A549 (cell line): Measurements from ENCODE around the gene TUFM. TPM values are rescaled to one million over a fixed set of nuclear protein-coding genes. Genes with fewer than 3 reads are reported as not detected.
"Not testable (repeated sequence)": the region's sequence is repeated elsewhere in the genome, so short reads cannot be mapped to it uniquely, and the experiment has no call there.

ENCODE experiments used
- ATAC-seq, 2 experiments: fragments of 200-7000 bp in 1 of 2; fragments of >200 bp in 1 of 2; cut with Nextera tagmentation in 1 of 2; cut with Tn5 transposase in 1 of 2; 3 replicates each; pipeline versions ENCODE4 v1.8.0 to v1.9.1; 2018 to 2020; ENCODE audit warnings: mild to moderate bottlenecking in 1 of 2, moderate library complexity in 1 of 2
- CTCF ChIA-PET: fragments of 300-600 bp; sonication (Branson Sonifier 250); formaldehyde crosslinking; extraction: SDS; loops from one replicate; lab custom pipeline; 2021; ENCODE audit warnings: antibody characterized with exemption, inconsistent platforms; lab: Yijun Ruan, JAX
- POLR2A ChIA-PET: fragments of 350-600 bp; formaldehyde crosslinking; extraction: SDS; loops from one replicate; lab custom pipeline; 2021; ENCODE audit warnings: antibody characterized with exemption, inconsistent platforms; lab: Yijun Ruan, JAX
- DNase-seq, 2 experiments: peaks; one replicate each; pipeline versions ENCODE4 v3.0.0 to v3.0.0-alpha.2; 2011 to 2016; ENCODE audit warnings: low read depth in 1 of 2, low spot score in 1 of 2
- FAIRE-seq: peaks from 2 replicates; lab custom pipeline; 2011; peaks lifted over from hg19 to GRCh38; lab: Jason Lieb, UNC
- H3K27ac ChIP-seq, 2 experiments: fragments of >200 bp; sonication (Bioruptor Twin); formaldehyde crosslinking; 3 replicates each; pipeline ENCODE4 v1.5.1; 2016 to 2017
- H3K4me1 ChIP-seq: fragments of >200 bp; sonication (Bioruptor Twin); formaldehyde crosslinking; 3 replicates; pipeline ENCODE4 v1.6.1; 2016
- H3K4me2 ChIP-seq: fragments of >200 bp; sonication (Bioruptor Twin); formaldehyde crosslinking; 3 replicates; pipeline ENCODE4 v1.6.1; 2016
- H3K4me3 ChIP-seq: fragments of >200 bp; sonication (Bioruptor Twin); formaldehyde crosslinking; 3 replicates; pipeline ENCODE4 v1.5.1; 2016
- H3K9me3 ChIP-seq: fragments of >200 bp; sonication (Bioruptor Twin); formaldehyde crosslinking; 3 replicates; pipeline ENCODE4 v1.6.1; 2016
- CBX2 ChIP-seq: fragments of 200-600 bp; sonication (generic); IDR thresholded peaks from 2 replicates; pipeline ENCODE4 v1.6.1; 2016; ENCODE audit warnings: low read depth, mild to moderate bottlenecking, borderline replicate concordance
- CEBPB ChIP-seq, 2 experiments: fragments of >200 bp in 1 of 2; sonication (Bioruptor Twin) in 1 of 2; formaldehyde crosslinking in 1 of 2; IDR thresholded peaks; 2 replicates each; pipeline ENCODE4 v1.6.1; 2012 to 2016
- CTCF ChIP-seq: fragments of >200 bp; sonication (Bioruptor Twin); formaldehyde crosslinking; IDR thresholded peaks from 3 replicates; pipeline ENCODE4 v1.5.1; 2016
- FOXS1 ChIP-seq: fragments of 250-450 bp; sonication (Bioruptor Pico); IDR thresholded peaks from 2 replicates; pipeline ENCODE4 v1.5.0; 2020; ENCODE audit warnings: mild to moderate bottlenecking, moderate library complexity
- HEYL ChIP-seq: fragments of 250-450 bp; sonication (Bioruptor Pico); IDR thresholded peaks from 2 replicates; pipeline ENCODE4 v1.8.0; 2021; ENCODE audit warnings: mild to moderate bottlenecking, moderate library complexity
- HOXA7 ChIP-seq: fragments of 250-450 bp; sonication (Bioruptor Pico); IDR thresholded peaks from 2 replicates; pipeline ENCODE4 v1.5.0; 2020; ENCODE audit warnings: mild to moderate bottlenecking, moderate library complexity
- HOXB13 ChIP-seq: fragments of 250-450 bp; sonication (Bioruptor Pico); IDR thresholded peaks from 2 replicates; pipeline ENCODE4 v1.5.0; 2020; ENCODE audit warnings: low read depth, mild to moderate bottlenecking, moderate library complexity
- KDM1A ChIP-seq: fragments of 200-600 bp; sonication (generic); IDR thresholded peaks from 2 replicates; pipeline ENCODE4 v1.6.1; 2016; ENCODE audit warnings: low read depth, mild to moderate bottlenecking
- MAX ChIP-seq: IDR thresholded peaks from 2 replicates; pipeline ENCODE4 v1.6.1; 2012
- NPAS2 ChIP-seq: fragments of 250-450 bp; sonication (Bioruptor Pico); IDR thresholded peaks from 2 replicates; pipeline ENCODE4 v1.8.0; 2022; ENCODE audit warnings: mild to moderate bottlenecking, moderate library complexity, borderline replicate concordance
- RAD21 ChIP-seq, 2 experiments: fragments of >200 bp in 1 of 2; sonication (Bioruptor Twin) in 1 of 2; formaldehyde crosslinking in 1 of 2; IDR thresholded peaks in 1 of 2; conservative IDR thresholded peaks in 1 of 2; 2 replicates in 1 of 2; 3 replicates in 1 of 2; pipeline ENCODE4 v1.6.1; 2012 to 2018; ENCODE audit warnings: inconsistent platforms in 1 of 2
- SMC3 ChIP-seq: fragments of >200 bp; sonication (Bioruptor Twin); formaldehyde crosslinking; IDR thresholded peaks from 3 replicates; pipeline ENCODE4 v1.6.1; 2018; ENCODE audit warnings: inconsistent platforms
- ZNF302 ChIP-seq: fragments of 250-450 bp; sonication (Bioruptor Pico); IDR thresholded peaks from 2 replicates; pipeline ENCODE4 v1.9.0; 2021; ENCODE audit warnings: inconsistent platforms, mild to moderate bottlenecking, moderate library complexity
- WGBS: methylation state at CpG from one replicate; pipeline ENCODE4 v1.1.6; 2017; ENCODE audit errors: missing lambda C conversion rate; 5-methylcytosine and 5-hydroxymethylcytosine counted together
- polyA plus RNA-seq, 4 experiments: library from polyadenylated mRNA; depleted of rRNA in 3 of 4; stranded (reverse); fragments of >200 nt; fragmentation: RNase III in 1 of 4; extraction: RNeasy Plus Mini Kit Qiagen cat#74134 plus additional on column Dnase treatment in 1 of 4; gene quantifications; 2 replicates in 3 of 4; 3 replicates in 1 of 4; pipeline ENCODE4 v1.2.3, GENCODE V29; 2011 to 2017
- TF ChIP-seq, protein P1 (sequence below): fragments of 250-450 bp; sonication (Bioruptor Pico); IDR thresholded peaks from 2 replicates; pipeline ENCODE4 v1.5.0; 2020; ENCODE audit warnings: low read depth, mild to moderate bottlenecking, moderate library complexity
- TF ChIP-seq, protein P2 (sequence below): IDR thresholded peaks from 2 replicates; pipeline ENCODE4 v1.6.1; 2012; ENCODE audit warnings: low read depth, borderline replicate concordance
- TF ChIP-seq, protein P3 (sequence below): fragments of >200 bp; sonication (Bioruptor Twin); formaldehyde crosslinking; IDR thresholded peaks from 2 replicates; pipeline ENCODE4 v1.6.1; 2016
- TF ChIP-seq, protein P4 (sequence below): fragments of 150-350 bp; IDR thresholded peaks from 2 replicates; pipeline ENCODE4 v1.6.1; 2014; ENCODE audit warnings: low read depth, mild to moderate bottlenecking, low read length

The TUFM gene
- polyA plus RNA-seq, 2 of the 4 experiments (the other 2 are of a cell fraction) = 159 to 260 TPM

DNA sequence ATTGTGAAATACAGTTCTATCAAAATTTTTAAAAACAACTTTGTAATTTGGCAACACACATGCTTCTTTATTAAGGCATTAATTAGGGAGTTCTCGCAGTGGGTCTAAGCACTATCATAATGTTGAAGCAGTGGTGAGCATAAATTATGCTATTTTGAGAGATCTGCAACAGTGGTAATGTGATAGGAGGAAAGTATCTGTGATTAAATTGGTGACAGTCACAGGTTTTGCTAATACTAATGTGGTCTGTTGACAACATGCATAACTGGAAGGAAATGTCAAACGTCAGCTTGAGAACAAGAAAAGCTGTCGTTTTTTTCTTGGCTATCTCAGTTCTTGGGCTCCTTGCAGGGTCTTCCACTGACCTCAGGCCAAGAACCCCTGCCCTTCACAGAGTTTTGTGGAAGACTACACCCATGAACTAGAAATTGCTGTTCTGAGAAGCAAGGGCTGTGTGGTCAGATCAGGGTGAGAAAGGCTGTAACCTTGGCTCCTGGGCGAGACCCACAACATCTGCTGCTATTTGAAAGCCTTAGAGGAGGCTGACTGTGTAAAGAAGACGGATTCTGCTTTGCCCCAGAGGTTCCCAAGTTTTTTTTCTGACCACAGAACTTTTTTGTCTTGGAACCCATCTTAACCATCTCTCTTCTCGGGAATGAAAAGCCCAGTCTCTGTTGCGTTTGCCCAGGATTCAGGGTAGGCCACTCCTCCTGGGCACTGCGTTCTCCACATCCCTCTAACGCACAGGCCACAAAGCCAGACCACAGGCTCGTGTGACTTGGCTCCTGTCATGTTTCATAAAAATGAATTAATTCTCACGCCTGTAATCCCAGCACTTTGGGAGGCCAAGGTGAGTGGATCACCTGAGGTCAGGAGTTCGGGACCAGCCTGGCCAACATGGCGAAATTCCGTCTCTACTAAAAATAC lies 46.1 kb upstream of the TUFM start:
- Histone ChIP-seq H3K4me2 (no peak overlapping the region), H3K4me3 (no peak overlapping the region), H3K9me3 (no peaks in the 10 kb centered on the region), H3K27ac (no peak overlapping the region), H3K4me1 (no peaks in the 10 kb centered on the region)
- ChIA-PET CTCF (no interaction called here), POLR2A (no interaction called here)
- no peak for DNase-seq
- 80% methylated on average over 14 of the region's 14 CpGs for WGBS
- TF ChIP-seq KDM1A (no peak), CBX2 (no peak), CEBPB (IDR thresholded peaks at IDR 0.05) (no peak), CTCF (no peak), HEYL (CRISPR knock-in tag) (no peak), MAX (no peak), HOXA7 (CRISPR knock-in tag) (no peak), RAD21 (conservative IDR thresholded peaks at IDR 0.05 in 1 of 2, IDR thresholded peaks at IDR 0.05 in 1 of 2) (no peak), ZNF302 (CRISPR knock-in tag) (no peak), HOXB13 (CRISPR knock-in tag) (no peak), NPAS2 (CRISPR knock-in tag) (no peak), SMC3 (no peak)
- TF ChIP-seq, protein P1, sequence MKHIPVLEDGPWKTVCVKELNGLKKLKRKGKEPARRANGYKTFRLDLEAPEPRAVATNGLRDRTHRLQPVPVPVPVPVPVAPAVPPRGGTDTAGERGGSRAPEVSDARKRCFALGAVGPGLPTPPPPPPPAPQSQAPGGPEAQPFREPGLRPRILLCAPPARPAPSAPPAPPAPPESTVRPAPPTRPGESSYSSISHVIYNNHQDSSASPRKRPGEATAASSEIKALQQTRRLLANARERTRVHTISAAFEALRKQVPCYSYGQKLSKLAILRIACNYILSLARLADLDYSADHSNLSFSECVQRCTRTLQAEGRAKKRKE (CRISPR knock-in tag) = no peak
- TF ChIP-seq, protein P2, sequence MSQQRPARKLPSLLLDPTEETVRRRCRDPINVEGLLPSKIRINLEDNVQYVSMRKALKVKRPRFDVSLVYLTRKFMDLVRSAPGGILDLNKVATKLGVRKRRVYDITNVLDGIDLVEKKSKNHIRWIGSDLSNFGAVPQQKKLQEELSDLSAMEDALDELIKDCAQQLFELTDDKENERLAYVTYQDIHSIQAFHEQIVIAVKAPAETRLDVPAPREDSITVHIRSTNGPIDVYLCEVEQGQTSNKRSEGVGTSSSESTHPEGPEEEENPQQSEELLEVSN = no peak
- TF ChIP-seq, protein P3, sequence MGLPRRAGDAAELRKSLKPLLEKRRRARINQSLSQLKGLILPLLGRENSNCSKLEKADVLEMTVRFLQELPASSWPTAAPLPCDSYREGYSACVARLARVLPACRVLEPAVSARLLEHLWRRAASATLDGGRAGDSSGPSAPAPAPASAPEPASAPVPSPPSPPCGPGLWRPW = no peak
- TF ChIP-seq, all 56 proteins: peak for 0
- no peak for ATAC-seq
- no peak for FAIRE-seq

GRCh38 chr16:28890355-28890754 lies 44.2 kb upstream of the TUFM start:
- H3K27ac ChIP-seq, POLR2A ChIA-PET, H3K4me3 ChIP-seq, DNase-seq, FAIRE-seq, H3K4me1 ChIP-seq, ATAC-seq, H3K9me3 ChIP-seq, H3K4me2 ChIP-seq: not testable (repeated sequence)
- CTCF ChIA-PET = interaction anchor here (1.0 to 1.3 kb wide), 6 partner anchors 9 to 55 kb away, joined by 3 to 5 read pairs (median 4); no protein-coding TSS in a partner anchor
- 95% methylated on average over 5 of the region's 5 CpGs for WGBS

DNA sequence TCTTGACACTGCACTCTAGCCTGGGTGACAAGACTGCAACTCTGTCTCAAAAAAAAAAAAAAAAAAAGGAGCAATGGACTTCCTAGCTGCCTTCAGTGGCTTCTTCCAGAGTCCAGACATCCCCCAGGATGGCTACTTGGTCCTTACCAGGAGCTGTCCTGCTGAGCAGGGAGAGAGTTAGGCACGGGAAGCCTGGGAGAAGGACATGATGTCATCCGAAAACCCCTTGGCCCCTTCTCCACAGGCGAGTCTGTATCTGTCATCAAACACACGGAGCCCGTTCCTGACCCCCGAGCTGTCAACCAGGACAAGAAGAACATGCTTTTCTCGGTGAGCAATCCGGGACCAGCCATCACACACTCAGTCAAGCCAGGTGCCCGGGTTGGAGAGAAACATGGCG lies 40.8 kb upstream of the TUFM start:
- Histone ChIP-seq H3K4me3 (no peak overlapping the region), H3K4me2 (no peak overlapping the region), H3K27ac (no peak overlapping the region), H3K9me3 (no peaks in the 10 kb centered on the region), H3K4me1 (no peaks in the 10 kb centered on the region)
- ChIA-PET POLR2A (no interaction called here), CTCF (interaction anchor here (1.1 to 2.4 kb wide), 2 partner anchors 13 to 58 kb away, joined by 3 to 6 read pairs; no protein-coding TSS in a partner anchor)
- DNase-seq (no peak), ATAC-seq (no peak), FAIRE-seq (no peak)
- 65% methylated on average over 10 of the region's 10 CpGs for WGBS
- TF ChIP-seq ZNF302 (CRISPR knock-in tag) = no peak
- no peak for TF ChIP-seq FOXS1 (CRISPR knock-in tag)
- TF ChIP-seq, protein P4, sequence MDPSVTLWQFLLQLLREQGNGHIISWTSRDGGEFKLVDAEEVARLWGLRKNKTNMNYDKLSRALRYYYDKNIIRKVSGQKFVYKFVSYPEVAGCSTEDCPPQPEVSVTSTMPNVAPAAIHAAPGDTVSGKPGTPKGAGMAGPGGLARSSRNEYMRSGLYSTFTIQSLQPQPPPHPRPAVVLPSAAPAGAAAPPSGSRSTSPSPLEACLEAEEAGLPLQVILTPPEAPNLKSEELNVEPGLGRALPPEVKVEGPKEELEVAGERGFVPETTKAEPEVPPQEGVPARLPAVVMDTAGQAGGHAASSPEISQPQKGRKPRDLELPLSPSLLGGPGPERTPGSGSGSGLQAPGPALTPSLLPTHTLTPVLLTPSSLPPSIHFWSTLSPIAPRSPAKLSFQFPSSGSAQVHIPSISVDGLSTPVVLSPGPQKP = no peak
- no peak for TF ChIP-seq CEBPB (IDR thresholded peaks at IDR 0.05)
- TF ChIP-seq HOXA7 (CRISPR knock-in tag) = no peak
